Activated naive CD8-positive, alpha-beta T cell (primary cell): ENCODE data around the gene PATL2.
"Not testable (repeated sequence)": the region's sequence is repeated elsewhere in the genome, so short reads cannot be mapped to it uniquely, and the experiment has no call there.

Experiments
- H3K27ac Mint-ChIP-seq: one replicate; pipeline ENCODE4 v1.8.0; 2021; ENCODE audit warnings: mixed read lengths
- H3K27me3 Mint-ChIP-seq: one replicate; pipeline ENCODE4 v1.8.0; 2021; ENCODE audit warnings: mixed read lengths
- H3K36me3 Mint-ChIP-seq: one replicate; pipeline ENCODE4 v1.8.0; 2021; ENCODE audit warnings: mixed read lengths
- H3K4me1 Mint-ChIP-seq: one replicate; pipeline ENCODE4 v1.8.0; 2021; ENCODE audit warnings: low read depth, mixed read lengths
- H3K4me3 Mint-ChIP-seq: one replicate; pipeline ENCODE4 v1.8.0; 2021; ENCODE audit warnings: mild to moderate bottlenecking, mixed read lengths
- H3K9me3 Mint-ChIP-seq: one replicate; pipeline ENCODE4 v1.8.0; 2021; ENCODE audit warnings: low read depth, mixed read lengths

PATL2 gene

GRCh38 chr15:44726568-44727484 is 15.7 kb upstream of the PATL2 start:
- Mint-ChIP-seq H3K27ac (peak overlapping the region; percentile 100), H3K27me3 (no peaks in the 10 kb centered on the region), H3K4me1 (peaks cover 67% of the 10 kb centered on the region), H3K9me3 (no peaks in the 10 kb centered on the region), H3K4me3 (peak overlapping the region; percentile 99), H3K36me3 (peaks cover 6% of the 10 kb centered on the region)

- Mint-ChIP-seq H3K9me3 (no peaks in the 10 kb centered on the region), H3K4me3 (peak overlapping the region; percentile 99), H3K27me3 (no peaks in the 10 kb centered on the region), H3K4me1 (peaks cover 66% of the 10 kb centered on the region), H3K36me3 (peaks cover 2% of the 10 kb centered on the region), H3K27ac (peak overlapping the region; percentile 100)
Observed at GRCh38 chr15:44726136-44726535, 15.0 kb upstream of the PATL2 start.

- no peaks in the 10 kb centered on the region for H3K27me3 Mint-ChIP-seq
- H3K27ac Mint-ChIP-seq, result peak overlapping the region; percentile 100
- H3K4me3 Mint-ChIP-seq, result peak overlapping the region; percentile 50
- peaks cover 86% of the 10 kb centered on the region for H3K4me1 Mint-ChIP-seq
- no peaks in the 10 kb centered on the region for H3K9me3 Mint-ChIP-seq
- H3K36me3 Mint-ChIP-seq, result peaks cover 16% of the 10 kb centered on the region
Observed at GRCh38 chr15:44722011-44722410, 10.9 kb upstream of the PATL2 start.

- no peaks in the 10 kb centered on the region for H3K27me3 Mint-ChIP-seq
- H3K27ac Mint-ChIP-seq, result peak overlapping the region; percentile 100
- no peaks in the 10 kb centered on the region for H3K9me3 Mint-ChIP-seq
- peaks cover 87% of the 10 kb centered on the region for H3K4me1 Mint-ChIP-seq
- H3K4me3 Mint-ChIP-seq, result peak overlapping the region; percentile 38
- H3K36me3 Mint-ChIP-seq, result peaks cover 24% of the 10 kb centered on the region
Observed at GRCh38 chr15:44720460-44721176, 9.5 kb upstream of the PATL2 start.

GRCh38 chr15:44720000-44720435 is 8.9 kb upstream of the PATL2 start:
- not testable (repeated sequence) for H3K27me3 Mint-ChIP-seq, H3K9me3 Mint-ChIP-seq
- Mint-ChIP-seq H3K4me3 (peak overlapping the region; percentile 47), H3K27ac (peak overlapping the region; percentile 100), H3K4me1 (peaks cover 88% of the 10 kb centered on the region), H3K36me3 (peaks cover 30% of the 10 kb centered on the region)

GRCh38 chr15:44719293-44719999 is 8.3 kb upstream of the PATL2 start:
- Mint-ChIP-seq H3K27me3 (no peaks in the 10 kb centered on the region), H3K4me1 (peaks cover 87% of the 10 kb centered on the region), H3K4me3 (peak overlapping the region; percentile 98), H3K9me3 (no peaks in the 10 kb centered on the region), H3K27ac (peak overlapping the region; percentile 100), H3K36me3 (peaks cover 34% of the 10 kb centered on the region)

GRCh38 chr15:44718927-44719292 is 7.8 kb upstream of the PATL2 start:
- no peaks in the 10 kb centered on the region for H3K27me3 Mint-ChIP-seq
- H3K4me3 Mint-ChIP-seq, result peak overlapping the region; percentile 98
- H3K9me3 Mint-ChIP-seq, result no peaks in the 10 kb centered on the region
- peaks cover 81% of the 10 kb centered on the region for H3K4me1 Mint-ChIP-seq
- H3K36me3 Mint-ChIP-seq, result peaks cover 38% of the 10 kb centered on the region
- peak overlapping the region; percentile 100 for H3K27ac Mint-ChIP-seq

- peaks cover 41% of the 10 kb centered on the region for H3K36me3 Mint-ChIP-seq
- H3K9me3 Mint-ChIP-seq, result no peaks in the 10 kb centered on the region
- peak overlapping the region; percentile 100 for H3K27ac Mint-ChIP-seq
- H3K4me1 Mint-ChIP-seq, result peaks cover 76% of the 10 kb centered on the region
- H3K4me3 Mint-ChIP-seq, result peak overlapping the region; percentile 98
- H3K27me3 Mint-ChIP-seq, result no peaks in the 10 kb centered on the region
Observed at GRCh38 chr15:44718180-44718926, 7.2 kb upstream of the PATL2 start.

- Mint-ChIP-seq H3K27me3 (no peaks in the 10 kb centered on the region), H3K36me3 (peaks cover 51% of the 10 kb centered on the region), H3K4me1 (peaks cover 72% of the 10 kb centered on the region), H3K4me3 (peak overlapping the region; percentile 98), H3K27ac (peak overlapping the region; percentile 100), H3K9me3 (no peaks in the 10 kb centered on the region)
Observed at GRCh38 chr15:44716983-44717602, 6.0 kb upstream of the PATL2 start.

GRCh38 chr15:44715797-44716334 is 4.7 kb upstream of the PATL2 start:
- no peaks in the 10 kb centered on the region for H3K27me3 Mint-ChIP-seq
- peak overlapping the region; percentile 100 for H3K27ac Mint-ChIP-seq
- H3K4me3 Mint-ChIP-seq, result peak overlapping the region; percentile 98
- peaks cover 61% of the 10 kb centered on the region for H3K4me1 Mint-ChIP-seq
- H3K36me3 Mint-ChIP-seq, result peaks cover 49% of the 10 kb centered on the region
- H3K9me3 Mint-ChIP-seq, result no peaks in the 10 kb centered on the region

GRCh38 chr15:44715142-44715796 is 4.1 kb upstream of the PATL2 start:
- Mint-ChIP-seq H3K4me3 (peak overlapping the region; percentile 98), H3K36me3 (peaks cover 49% of the 10 kb centered on the region), H3K9me3 (no peaks in the 10 kb centered on the region), H3K27me3 (no peaks in the 10 kb centered on the region), H3K27ac (peak overlapping the region; percentile 100), H3K4me1 (peaks cover 58% of the 10 kb centered on the region)

- H3K27ac Mint-ChIP-seq, result peak overlapping the region; percentile 100
- H3K4me1 Mint-ChIP-seq, result peaks cover 54% of the 10 kb centered on the region
- H3K4me3 Mint-ChIP-seq, result peak overlapping the region; percentile 98
- peaks cover 47% of the 10 kb centered on the region for H3K36me3 Mint-ChIP-seq
- H3K27me3 Mint-ChIP-seq, result no peaks in the 10 kb centered on the region
- H3K9me3 Mint-ChIP-seq, result no peaks in the 10 kb centered on the region
Observed at GRCh38 chr15:44713006-44713966, 2.2 kb upstream of the PATL2 start.
